Astrocyte of the cerebellum (primary cell): Measurements from ENCODE around the gene PPP5C.

Experiments
- DNase-seq: peaks from one replicate; pipeline ENCODE4 v3.0.0-alpha.2; 2011; ENCODE audit warnings: low read depth
- H3K4me3 ChIP-seq: 2 replicates; pipeline ENCODE4 v1.5.1; 2011; ENCODE audit warnings: mild to moderate bottlenecking, low read depth, low read length, moderate library complexity
- in situ Hi-C: cut with HindIII; loops from 2 replicates; pipeline ENCODE4 v1.10.0; 2017; ENCODE audit warnings: low sequenced_read_pairs
- TF ChIP-seq, protein P1 (sequence below): IDR thresholded peaks from 2 replicates; pipeline ENCODE4 v1.5.1; 2012; ENCODE audit warnings: low read length, low read depth, moderate library complexity, mild to moderate bottlenecking; ENCODE audit errors: missing control alignments

Gene PPP5C

GRCh38 chr19:46390121-46390858, 43.4 kb downstream of the PPP5C start:
- H3K4me3 ChIP-seq = no peak overlapping the region

GRCh38 chr19:46390866-46391265, 44.0 kb downstream of the PPP5C start:
- no peak overlapping the region for H3K4me3 ChIP-seq
- TF ChIP-seq, protein P1, sequence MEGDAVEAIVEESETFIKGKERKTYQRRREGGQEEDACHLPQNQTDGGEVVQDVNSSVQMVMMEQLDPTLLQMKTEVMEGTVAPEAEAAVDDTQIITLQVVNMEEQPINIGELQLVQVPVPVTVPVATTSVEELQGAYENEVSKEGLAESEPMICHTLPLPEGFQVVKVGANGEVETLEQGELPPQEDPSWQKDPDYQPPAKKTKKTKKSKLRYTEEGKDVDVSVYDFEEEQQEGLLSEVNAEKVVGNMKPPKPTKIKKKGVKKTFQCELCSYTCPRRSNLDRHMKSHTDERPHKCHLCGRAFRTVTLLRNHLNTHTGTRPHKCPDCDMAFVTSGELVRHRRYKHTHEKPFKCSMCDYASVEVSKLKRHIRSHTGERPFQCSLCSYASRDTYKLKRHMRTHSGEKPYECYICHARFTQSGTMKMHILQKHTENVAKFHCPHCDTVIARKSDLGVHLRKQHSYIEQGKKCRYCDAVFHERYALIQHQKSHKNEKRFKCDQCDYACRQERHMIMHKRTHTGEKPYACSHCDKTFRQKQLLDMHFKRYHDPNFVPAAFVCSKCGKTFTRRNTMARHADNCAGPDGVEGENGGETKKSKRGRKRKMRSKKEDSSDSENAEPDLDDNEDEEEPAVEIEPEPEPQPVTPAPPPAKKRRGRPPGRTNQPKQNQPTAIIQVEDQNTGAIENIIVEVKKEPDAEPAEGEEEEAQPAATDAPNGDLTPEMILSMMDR = no peak
- in situ Hi-C loops = no loop called here
- DNase-seq = no peak

More at GRCh38 chr19:46390121-46390858, 43.4 kb downstream of the PPP5C start:
- TF ChIP-seq, protein P1 = no peak
- in situ Hi-C loops = no loop called here
- DNase-seq = no peak

GRCh38 chr19:46391296-46392251, 44.7 kb downstream of the PPP5C start:
- in situ Hi-C loops = no loop called here
- no peak overlapping the region for H3K4me3 ChIP-seq
- TF ChIP-seq, protein P1 = no peak
- DNase-seq = no peak

DNA sequence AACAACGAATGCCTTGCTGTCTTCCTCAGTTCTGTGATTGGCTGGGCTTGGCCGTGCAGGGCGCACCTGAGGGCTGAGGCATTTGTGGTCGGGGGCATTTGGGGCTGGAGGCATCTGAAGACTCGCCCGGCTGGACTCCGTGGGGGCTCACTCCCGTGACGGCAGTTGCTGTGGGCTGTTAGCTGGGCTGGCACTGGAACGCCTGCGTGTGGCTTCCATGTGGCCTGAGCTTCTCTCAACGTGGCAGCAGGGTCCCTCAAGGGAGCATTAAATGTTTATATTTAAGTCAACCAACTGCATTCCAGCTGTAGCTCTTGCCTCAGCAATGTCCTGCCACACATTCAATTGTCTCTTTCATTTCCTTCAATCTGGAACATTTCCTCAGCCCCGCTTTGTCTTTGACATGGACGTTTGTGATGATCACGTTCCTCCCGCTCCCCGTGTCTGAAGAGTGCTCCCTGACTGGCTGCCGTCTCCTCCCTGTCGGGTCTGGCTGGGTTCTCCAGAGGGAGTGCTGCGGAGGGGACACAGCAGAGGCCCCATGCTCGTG, 45.4 kb downstream of the PPP5C start:
- in situ Hi-C loops = no loop called here
- DNase-seq = no peak
- TF ChIP-seq, protein P1 = no peak
- H3K4me3 ChIP-seq = no peak overlapping the region

- TF ChIP-seq, protein P1 = no peak
- no peak overlapping the region for H3K4me3 ChIP-seq
- DNase-seq = no peak
- in situ Hi-C loops = no loop called here
These were observed 46.0 kb downstream of the PPP5C start for GRCh38 chr19:46392837-46393236.

DNA sequence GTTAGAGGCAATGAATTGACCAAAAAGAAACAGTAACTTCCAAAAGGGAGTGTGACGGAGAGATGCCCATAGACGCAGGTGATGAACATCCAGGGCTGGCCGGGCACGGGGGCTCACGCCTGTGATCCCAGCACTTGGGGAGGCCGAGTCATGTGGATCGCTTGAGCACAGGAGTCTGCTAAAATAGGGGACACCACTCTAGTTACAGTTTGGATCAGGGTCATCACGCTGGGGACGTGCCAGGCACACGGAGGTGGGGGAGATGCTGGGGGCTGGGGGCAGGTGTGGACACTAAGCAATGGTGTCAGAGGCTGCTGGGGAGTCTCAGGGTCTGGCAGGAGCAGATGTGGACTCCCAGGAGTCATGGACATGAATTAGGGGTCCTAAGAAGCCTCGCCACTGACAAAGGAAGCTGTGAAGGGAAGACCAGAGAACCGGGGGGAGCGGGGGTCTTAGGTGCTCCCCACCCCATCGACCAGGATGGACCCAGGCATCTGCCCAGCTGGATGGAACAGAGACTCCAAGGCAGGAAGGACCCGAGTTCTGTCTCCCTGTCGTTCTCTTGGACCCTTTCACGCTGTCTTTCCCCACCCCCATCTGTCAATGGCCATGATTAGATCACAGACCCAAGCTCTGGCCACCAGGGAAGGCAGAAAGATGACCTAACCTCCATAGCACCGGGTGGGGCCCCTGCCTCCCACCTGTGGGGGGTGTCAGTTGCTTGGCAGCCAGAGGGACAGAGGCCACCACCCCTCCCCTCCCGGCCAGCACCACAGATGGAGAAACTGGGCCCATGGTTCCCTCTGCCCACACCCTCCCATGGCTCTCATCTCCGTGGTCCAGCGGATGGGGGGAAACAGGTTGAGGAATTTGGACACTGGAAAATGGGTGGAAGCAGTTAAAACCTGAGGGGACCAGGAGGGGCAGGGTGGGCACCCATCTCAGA, 46.8 kb downstream of the PPP5C start:
- H3K4me3 ChIP-seq = no peak overlapping the region
- no peak for DNase-seq
- TF ChIP-seq, protein P1 = no peak
- in situ Hi-C loops = no loop called here
